ENCODE measurements around the gene THTPA. TPM values are rescaled to one million over a fixed set of nuclear protein-coding genes. Genes with fewer than 3 reads are reported as not detected.

Gene THTPA
- total RNA-seq, 4 donors from 2014 or later = 2.8 to 10.9 (median 10.7) TPM

DNA sequence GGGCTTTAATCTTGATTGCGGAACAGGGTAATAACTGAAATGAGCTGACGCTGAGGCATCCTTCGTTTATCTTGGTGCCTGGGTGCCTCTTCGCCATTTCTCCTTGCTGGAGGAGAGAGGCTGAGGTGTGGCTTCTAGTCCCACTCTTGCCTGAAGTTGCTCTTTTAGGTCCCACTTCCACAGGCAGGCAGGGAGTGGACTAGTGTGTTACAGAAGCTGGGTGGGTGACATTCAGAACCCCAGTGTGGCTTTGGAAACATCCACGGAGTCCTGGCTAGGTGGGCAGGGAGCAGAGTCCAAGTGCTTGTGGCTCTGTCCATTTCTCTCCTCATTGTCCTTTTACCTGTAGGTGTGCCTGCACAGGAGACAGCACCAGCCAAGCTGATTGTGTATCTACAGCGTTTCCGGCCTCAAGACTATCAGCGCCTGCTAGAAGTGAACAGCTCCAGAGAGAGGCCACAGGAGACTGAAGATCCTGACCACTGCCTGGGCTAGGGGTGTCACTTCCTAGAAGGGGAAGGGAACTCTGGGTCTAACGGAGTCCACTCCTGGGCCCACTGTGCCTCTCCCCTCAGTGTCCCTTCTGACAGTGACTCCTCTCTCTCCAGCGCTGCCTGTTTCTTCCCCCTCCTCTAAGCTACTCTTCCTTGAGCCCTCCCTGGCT lies 2.4 kb downstream of the THTPA start:
- intact Hi-C loops (cut with DNase I; ENCODE audit: low total_unique reads) = loop anchor here (5.0 kb wide), 1 partner anchor 81 kb away; no protein-coding TSS in a partner anchor
- no peak overlapping the region for H3K4me3 ChIP-seq (ENCODE audit: low read depth, poor library complexity, severe bottlenecking)
- DNase-seq (ENCODE audit: low spot score in 2 of 2) = no peak
- TF ChIP-seq, protein P1, sequence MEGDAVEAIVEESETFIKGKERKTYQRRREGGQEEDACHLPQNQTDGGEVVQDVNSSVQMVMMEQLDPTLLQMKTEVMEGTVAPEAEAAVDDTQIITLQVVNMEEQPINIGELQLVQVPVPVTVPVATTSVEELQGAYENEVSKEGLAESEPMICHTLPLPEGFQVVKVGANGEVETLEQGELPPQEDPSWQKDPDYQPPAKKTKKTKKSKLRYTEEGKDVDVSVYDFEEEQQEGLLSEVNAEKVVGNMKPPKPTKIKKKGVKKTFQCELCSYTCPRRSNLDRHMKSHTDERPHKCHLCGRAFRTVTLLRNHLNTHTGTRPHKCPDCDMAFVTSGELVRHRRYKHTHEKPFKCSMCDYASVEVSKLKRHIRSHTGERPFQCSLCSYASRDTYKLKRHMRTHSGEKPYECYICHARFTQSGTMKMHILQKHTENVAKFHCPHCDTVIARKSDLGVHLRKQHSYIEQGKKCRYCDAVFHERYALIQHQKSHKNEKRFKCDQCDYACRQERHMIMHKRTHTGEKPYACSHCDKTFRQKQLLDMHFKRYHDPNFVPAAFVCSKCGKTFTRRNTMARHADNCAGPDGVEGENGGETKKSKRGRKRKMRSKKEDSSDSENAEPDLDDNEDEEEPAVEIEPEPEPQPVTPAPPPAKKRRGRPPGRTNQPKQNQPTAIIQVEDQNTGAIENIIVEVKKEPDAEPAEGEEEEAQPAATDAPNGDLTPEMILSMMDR (IDR thresholded peaks at IDR 0.05) = no peak
- no peak for TF ChIP-seq POLR2A (IDR thresholded peaks at IDR 0.05)
- WGBS, 2 donors = 84 to 91% methylated on average over 10 of the region's 10 CpGs

DNA sequence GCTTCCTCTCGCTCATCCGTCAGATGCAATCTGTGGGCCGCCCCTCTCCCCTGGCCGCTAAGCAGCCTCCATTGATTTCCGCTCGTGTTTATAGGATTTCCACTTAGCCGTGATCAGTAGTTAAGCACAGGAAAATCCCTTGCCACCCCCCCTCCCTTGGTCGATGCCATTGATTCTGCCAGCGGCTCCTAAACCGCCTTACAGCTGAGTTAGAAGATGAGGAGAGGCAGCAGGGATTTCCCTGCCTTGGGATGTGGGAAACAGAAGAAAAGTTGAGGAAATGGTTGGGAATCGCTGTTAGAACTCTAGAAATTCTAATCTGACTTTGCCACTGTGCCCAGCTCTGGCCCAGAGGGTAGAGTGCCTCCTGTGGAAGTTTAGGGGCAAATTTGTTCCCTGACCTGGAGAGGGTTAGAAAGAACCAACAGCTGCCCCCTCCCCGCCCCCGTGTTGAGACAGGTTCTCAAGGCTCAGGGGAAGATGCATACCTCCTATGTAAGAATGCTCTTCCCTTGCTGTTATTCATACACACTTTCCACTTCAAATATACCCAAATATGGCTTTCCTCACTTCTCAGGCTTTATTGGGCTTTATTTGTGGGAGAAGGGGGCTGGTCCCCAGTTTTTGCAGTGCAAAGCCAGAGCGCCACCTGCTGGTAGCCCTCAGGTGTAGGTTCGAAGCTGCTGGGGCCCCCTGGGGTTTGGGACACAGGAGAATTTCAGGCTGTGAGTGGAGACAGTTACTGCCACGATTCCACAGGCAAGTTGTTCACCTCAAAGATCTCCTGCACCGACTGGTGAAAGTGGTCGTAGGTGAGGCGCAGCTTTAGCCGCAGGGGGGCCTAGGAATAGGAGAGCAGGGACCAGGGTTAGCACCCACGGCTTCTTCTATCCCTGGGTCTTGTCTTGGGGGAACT lies 3.2 kb downstream of the THTPA start:
- intact Hi-C loops (cut with DNase I; ENCODE audit: low total_unique reads) = loop anchor here (5.0 kb wide), 1 partner anchor 82 kb away; no protein-coding TSS in a partner anchor

DNA sequence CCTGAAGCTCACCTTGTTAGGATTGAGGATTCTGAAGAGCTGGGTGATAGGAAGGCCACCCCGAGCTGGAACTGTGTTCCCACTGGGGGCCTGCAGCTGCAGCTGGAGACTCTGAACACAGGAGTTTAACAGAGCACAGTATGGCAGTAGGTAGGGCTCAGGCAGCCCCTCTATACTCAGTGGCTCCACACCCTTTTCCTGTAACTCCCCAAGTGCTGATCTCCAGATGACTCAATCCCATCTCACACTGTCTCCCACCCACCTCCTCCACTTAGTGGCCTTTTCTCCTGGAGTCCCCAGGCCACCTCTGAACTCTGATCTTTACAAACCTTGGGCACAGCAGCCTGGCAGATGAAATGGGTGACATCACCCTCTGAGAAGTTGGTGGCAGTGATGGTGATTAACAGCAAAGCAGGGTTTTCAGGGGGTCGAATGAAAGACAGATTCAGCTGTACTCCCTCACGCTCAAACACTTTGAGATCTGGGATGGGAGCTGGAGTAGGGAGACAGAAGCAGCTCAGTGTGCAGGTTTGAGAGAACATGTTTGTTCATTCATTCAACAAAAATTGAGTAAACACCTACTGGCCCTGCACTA lies 4.0 kb downstream of the THTPA start:
- H3K4me3 ChIP-seq (ENCODE audit: low read depth, poor library complexity, severe bottlenecking) = no peak overlapping the region
- no peak for DNase-seq (ENCODE audit: low spot score in 2 of 2)
- WGBS, 2 donors = 80 to 94% methylated on average over 3 of the region's 3 CpGs
- TF ChIP-seq, protein P1 (IDR thresholded peaks at IDR 0.05) = no peak
- no peak for TF ChIP-seq POLR2A (IDR thresholded peaks at IDR 0.05)
- intact Hi-C loops (cut with DNase I; ENCODE audit: low total_unique reads) = loop anchor here (5.0 kb wide), 1 partner anchor 83 kb away; no protein-coding TSS in a partner anchor

More for the DNA sequence above, 3.2 kb downstream of the THTPA start:
- no peak overlapping the region for H3K4me3 ChIP-seq (ENCODE audit: low read depth, poor library complexity, severe bottlenecking)
- no peak for DNase-seq (ENCODE audit: low spot score in 2 of 2)
- TF ChIP-seq POLR2A (IDR thresholded peaks at IDR 0.05) = no peak
- TF ChIP-seq, protein P1 (IDR thresholded peaks at IDR 0.05) = no peak
- 74 to 77% methylated on average over 21 of the region's 21 CpGs for WGBS, 2 donors

DNA sequence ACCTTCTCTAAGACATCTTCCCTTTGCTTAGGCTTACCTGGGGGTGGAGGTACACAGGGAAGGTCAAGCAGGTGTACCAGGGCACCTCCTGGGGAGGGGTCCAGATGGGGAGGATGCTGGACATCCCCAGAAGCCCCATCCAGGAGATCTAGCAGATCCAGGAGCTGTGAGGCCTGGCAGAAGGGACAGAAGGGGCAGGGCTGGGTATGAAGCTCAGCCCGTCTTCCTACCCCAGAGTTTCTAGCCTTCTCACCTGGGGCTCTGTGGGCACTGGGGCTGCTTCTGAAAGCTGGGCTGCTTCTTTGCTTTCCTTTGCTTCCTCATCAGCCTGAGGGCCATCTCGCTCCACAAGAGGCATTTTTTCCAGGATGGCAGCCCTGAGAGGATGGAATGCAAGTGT lies 5.2 kb downstream of the THTPA start:
- DNase-seq (ENCODE audit: low spot score in 2 of 2) = no peak
- intact Hi-C loops (cut with DNase I; ENCODE audit: low total_unique reads) = no loop called here
- no peak overlapping the region for H3K4me3 ChIP-seq (ENCODE audit: low read depth, poor library complexity, severe bottlenecking)
- TF ChIP-seq POLR2A (IDR thresholded peaks at IDR 0.05) = no peak
- TF ChIP-seq, protein P1 (IDR thresholded peaks at IDR 0.05) = no peak
- WGBS, 2 donors = 78 to 83% methylated on average over 1 to 2 of the region's 2 CpGs

DNA sequence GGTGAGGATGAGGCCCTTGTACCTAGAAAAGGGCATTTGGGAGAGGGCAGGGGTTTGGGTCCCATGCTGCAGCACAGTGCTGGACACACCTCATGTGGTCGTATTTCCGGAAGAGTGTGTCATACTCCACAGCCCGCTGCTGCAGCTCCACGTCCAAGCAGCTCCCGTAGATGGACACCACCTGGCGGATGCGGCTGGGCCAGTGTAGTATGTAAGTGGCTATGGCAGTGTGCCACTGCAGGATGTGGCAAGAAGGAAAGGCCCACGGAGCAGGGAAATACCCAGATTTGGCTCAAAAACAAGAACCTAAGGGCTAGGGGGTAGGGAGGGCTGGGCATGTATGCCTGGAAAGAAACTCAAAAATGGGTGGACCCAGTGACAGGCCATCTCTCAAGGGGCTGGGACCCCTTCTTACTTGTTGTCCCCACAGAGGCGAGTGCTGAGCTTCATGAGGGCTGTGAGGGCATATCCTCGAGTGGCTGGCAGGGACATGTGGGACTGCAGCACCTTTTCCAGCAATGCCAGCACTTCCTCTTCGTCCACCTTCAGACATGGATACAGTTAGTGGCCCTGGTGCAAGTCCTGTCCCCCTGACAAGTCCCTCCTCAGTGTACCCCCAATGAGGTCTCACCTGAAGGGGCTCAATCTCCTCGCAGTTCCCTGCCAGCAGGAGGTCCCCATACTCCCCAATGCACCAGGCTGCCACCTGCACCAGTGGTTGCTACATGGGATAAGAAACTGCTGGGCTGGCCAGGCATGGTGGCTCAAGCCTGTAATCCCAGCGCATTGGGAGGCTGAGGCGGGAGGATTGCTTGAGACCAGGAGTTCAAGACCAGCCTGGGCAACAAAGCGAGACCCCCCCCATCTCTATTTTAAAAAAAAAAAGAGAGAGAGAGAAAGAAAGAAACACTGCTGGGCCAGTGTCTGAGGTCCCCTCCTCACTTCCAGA lies 6.1 kb downstream of the THTPA start:
- 76 to 77% methylated on average over 15 of the region's 15 CpGs for WGBS, 2 donors
- TF ChIP-seq, protein P1 (IDR thresholded peaks at IDR 0.05) = no peak

More for the DNA sequence above, 6.1 kb downstream of the THTPA start:
- intact Hi-C loops (cut with DNase I; ENCODE audit: low total_unique reads) = no loop called here
- DNase-seq (ENCODE audit: low spot score in 2 of 2) = no peak
- no peak overlapping the region for H3K4me3 ChIP-seq (ENCODE audit: low read depth, poor library complexity, severe bottlenecking)
